Measurements from ENCODE around the gene TRIM31.

- TF ChIP-seq TAF1 (IDR thresholded peaks at IDR 0.05; ENCODE audit: low read depth) (no peak), CEBPB (IDR thresholded peaks at IDR 0.05) (no peak), REST (IDR thresholded peaks at IDR 0.05; ENCODE audit: low read depth) (no peak)
Observed at GRCh38 chr6:30149234-30149633, 36.3 kb upstream of the TRIM31 start.
